Ishikawa (cell line): ENCODE results near the gene DEFB118.

Experiments used
- CEBPB ChIP-seq: IDR thresholded peaks from 2 replicates; pipeline ENCODE4 v1.6.1; 2012
- CREB1 ChIP-seq: IDR thresholded peaks from 2 replicates; pipeline ENCODE4 v1.6.1; 2012; ENCODE audit warnings: low read depth
- EGR1 ChIP-seq: IDR thresholded peaks from 2 replicates; pipeline ENCODE4 v1.6.1; 2012
- EP300 ChIP-seq: IDR thresholded peaks from 2 replicates; pipeline ENCODE4 v1.6.1; 2012; ENCODE audit warnings: borderline replicate concordance
- FOXM1 ChIP-seq: IDR thresholded peaks from 2 replicates; pipeline ENCODE4 v1.6.1; 2012; ENCODE audit warnings: low read depth, borderline replicate concordance
- NFIC ChIP-seq: IDR thresholded peaks from 2 replicates; pipeline ENCODE4 v1.6.1; 2012
- RAD21 ChIP-seq: IDR thresholded peaks from 2 replicates; pipeline ENCODE4 v1.6.1; 2012; ENCODE audit warnings: low read depth
- TAF1 ChIP-seq: IDR thresholded peaks from 2 replicates; pipeline ENCODE4 v1.6.1; 2012; ENCODE audit warnings: low read depth, mild to moderate bottlenecking
- TCF12 ChIP-seq: IDR thresholded peaks from 2 replicates; pipeline ENCODE4 v1.6.1; 2012; ENCODE audit warnings: low read depth
- TEAD4 ChIP-seq: IDR thresholded peaks from 2 replicates; pipeline ENCODE4 v1.6.1; 2012
- YY1 ChIP-seq: IDR thresholded peaks from 2 replicates; pipeline ENCODE4 v1.6.1; 2012; ENCODE audit warnings: low read depth
- ZBTB7A ChIP-seq: IDR thresholded peaks from 2 replicates; pipeline ENCODE4 v1.6.1; 2012; ENCODE audit warnings: low read depth
- TF ChIP-seq, protein P1 (sequence below): IDR thresholded peaks from 2 replicates; pipeline ENCODE4 v1.6.1; 2012; ENCODE audit warnings: low read depth, mild to moderate bottlenecking
- TF ChIP-seq, protein P2 (sequence below): IDR thresholded peaks from 2 replicates; pipeline ENCODE4 v1.6.1; 2012
- TF ChIP-seq, protein P3 (sequence below): IDR thresholded peaks from 2 replicates; pipeline ENCODE4 v1.6.1; 2012

DEFB118 gene, protein sequence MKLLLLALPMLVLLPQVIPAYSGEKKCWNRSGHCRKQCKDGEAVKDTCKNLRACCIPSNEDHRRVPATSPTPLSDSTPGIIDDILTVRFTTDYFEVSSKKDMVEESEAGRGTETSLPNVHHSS

DNA sequence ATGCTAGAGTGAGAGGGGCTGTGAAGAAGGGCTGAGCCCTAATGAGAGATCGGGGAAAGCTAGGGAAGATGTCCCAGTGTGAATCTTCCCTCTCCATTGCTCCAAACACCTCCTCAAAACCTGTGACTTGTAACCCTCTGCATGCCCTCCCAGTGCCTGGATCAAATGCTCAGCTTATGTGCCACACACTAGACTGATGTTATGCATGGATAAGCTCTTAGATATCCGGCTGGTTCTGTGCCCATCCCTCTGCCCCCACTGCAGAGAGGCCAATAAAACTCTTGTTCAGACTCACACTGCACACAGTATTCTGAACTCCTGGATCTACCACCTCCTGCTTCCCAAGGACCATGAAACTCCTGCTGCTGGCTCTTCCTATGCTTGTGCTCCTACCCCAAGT is at the start of gene DEFB118:
Gene DEFB118 (plus strand): TSS at position 301 of the 400 bp plus-strand sequence. CDS start 50 bp downstream, at position 351.
- TF ChIP-seq FOXM1 (no peak), ZBTB7A (no peak), YY1 (no peak)

DNA sequence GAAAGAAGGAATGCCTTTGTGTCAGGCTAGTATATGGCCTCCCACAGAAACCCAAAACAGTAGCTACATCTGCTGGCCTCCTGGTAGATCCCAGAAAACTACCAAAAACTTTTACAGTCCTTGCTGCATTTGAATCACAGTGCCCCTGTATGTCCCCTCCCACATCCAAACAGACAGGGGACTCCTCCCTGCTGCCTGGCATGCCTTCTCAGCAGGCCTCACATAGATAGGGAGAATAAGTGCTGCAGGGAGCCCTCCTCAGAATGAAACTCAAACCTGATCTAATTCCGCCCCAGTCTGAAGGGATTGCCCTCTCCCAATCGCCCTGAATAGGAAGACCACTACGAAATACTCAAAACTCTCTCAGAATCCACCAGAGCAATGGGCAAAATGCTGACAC is 45.9 kb upstream of the DEFB118 start:
- no peak for TF ChIP-seq RAD21
- TF ChIP-seq, protein P1, sequence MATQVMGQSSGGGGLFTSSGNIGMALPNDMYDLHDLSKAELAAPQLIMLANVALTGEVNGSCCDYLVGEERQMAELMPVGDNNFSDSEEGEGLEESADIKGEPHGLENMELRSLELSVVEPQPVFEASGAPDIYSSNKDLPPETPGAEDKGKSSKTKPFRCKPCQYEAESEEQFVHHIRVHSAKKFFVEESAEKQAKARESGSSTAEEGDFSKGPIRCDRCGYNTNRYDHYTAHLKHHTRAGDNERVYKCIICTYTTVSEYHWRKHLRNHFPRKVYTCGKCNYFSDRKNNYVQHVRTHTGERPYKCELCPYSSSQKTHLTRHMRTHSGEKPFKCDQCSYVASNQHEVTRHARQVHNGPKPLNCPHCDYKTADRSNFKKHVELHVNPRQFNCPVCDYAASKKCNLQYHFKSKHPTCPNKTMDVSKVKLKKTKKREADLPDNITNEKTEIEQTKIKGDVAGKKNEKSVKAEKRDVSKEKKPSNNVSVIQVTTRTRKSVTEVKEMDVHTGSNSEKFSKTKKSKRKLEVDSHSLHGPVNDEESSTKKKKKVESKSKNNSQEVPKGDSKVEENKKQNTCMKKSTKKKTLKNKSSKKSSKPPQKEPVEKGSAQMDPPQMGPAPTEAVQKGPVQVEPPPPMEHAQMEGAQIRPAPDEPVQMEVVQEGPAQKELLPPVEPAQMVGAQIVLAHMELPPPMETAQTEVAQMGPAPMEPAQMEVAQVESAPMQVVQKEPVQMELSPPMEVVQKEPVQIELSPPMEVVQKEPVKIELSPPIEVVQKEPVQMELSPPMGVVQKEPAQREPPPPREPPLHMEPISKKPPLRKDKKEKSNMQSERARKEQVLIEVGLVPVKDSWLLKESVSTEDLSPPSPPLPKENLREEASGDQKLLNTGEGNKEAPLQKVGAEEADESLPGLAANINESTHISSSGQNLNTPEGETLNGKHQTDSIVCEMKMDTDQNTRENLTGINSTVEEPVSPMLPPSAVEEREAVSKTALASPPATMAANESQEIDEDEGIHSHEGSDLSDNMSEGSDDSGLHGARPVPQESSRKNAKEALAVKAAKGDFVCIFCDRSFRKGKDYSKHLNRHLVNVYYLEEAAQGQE = no peak
- TF ChIP-seq TCF12 = no peak
- TF ChIP-seq TAF1 = no peak
- TF ChIP-seq YY1 = no peak
- no peak for TF ChIP-seq ZBTB7A
- no peak for TF ChIP-seq NFIC
- TF ChIP-seq EGR1 = no peak
- no peak for TF ChIP-seq FOXM1
- TF ChIP-seq CEBPB = no peak

DNA sequence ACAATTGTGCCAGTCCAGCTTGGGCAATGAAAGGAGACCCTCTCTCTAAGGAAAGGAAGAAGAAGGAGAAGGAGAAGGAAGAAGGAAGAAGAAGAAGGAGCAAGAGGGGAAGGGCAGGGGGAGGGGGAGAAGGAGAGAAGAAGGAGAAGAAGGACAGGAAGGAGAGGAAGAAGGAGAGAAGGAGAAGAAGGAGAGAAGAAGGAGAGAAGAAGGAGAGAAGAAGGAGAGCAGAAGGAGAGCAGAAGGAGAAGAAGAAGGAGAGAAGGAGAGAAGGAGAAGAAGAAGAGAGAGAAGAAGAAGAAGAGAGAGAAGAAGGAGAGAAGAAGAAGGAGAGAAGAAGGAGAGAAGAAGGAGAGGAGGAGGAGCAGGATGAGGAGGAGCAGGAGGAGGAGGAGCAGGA is 37.5 kb upstream of the DEFB118 start:
- no peak for TF ChIP-seq TEAD4
- no peak for TF ChIP-seq CREB1
- no peak for TF ChIP-seq RAD21
- TF ChIP-seq, protein P2, sequence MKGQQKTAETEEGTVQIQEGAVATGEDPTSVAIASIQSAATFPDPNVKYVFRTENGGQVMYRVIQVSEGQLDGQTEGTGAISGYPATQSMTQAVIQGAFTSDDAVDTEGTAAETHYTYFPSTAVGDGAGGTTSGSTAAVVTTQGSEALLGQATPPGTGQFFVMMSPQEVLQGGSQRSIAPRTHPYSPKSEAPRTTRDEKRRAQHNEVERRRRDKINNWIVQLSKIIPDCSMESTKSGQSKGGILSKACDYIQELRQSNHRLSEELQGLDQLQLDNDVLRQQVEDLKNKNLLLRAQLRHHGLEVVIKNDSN = no peak
- no peak for TF ChIP-seq ZBTB7A
- TF ChIP-seq EP300 = no peak

DNA sequence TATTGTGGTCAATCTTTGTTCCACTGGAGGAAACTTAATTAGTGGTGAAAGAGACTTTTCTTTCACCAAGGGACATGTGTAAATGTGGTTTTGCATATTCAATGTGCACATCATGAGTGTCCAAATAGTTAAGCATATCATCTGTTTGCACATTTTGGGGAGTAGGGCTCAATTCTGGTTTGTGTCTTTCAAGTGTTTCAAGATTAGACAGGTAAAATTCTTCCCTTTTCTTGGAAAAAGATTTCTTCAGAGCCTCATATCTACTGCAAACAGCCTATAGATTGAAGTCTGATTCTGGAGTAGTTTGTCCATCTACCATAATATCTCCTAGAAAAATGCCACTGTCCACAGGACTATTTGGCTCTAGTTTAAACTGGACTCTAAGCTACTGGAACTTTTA is 26.9 kb upstream of the DEFB118 start:
- TF ChIP-seq EGR1 (no peak), CEBPB (no peak), NFIC (no peak), CREB1 (no peak), YY1 (no peak), ZBTB7A (no peak)
- TF ChIP-seq, protein P2 = no peak
- TF ChIP-seq, protein P1 = no peak

DNA sequence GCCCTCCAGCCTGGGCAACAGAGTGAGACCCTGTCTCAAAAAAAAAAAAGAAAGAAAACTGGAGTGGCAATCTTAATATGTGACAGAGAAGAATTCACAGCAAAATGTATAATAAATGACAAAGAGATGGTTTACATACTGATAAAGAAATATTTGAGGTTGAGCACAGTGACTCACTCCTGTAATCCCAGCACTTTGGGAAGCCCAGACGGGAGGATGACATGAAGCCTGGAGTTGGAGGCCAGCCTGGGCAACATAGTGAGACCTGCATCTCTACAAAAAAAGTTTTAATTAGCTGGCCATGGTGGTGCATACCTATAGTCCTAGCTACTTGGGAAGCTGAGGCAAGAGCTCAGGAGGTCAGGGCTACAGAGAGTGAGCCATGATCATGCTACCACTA is 12.4 kb upstream of the DEFB118 start:
- TF ChIP-seq FOXM1 (no peak), TEAD4 (no peak), TAF1 (no peak), EGR1 (no peak), NFIC (no peak), TCF12 (no peak), YY1 (no peak), EP300 (no peak), RAD21 (no peak), CREB1 (no peak), ZBTB7A (no peak), CEBPB (no peak)
- TF ChIP-seq, protein P3, sequence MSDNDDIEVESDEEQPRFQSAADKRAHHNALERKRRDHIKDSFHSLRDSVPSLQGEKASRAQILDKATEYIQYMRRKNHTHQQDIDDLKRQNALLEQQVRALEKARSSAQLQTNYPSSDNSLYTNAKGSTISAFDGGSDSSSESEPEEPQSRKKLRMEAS = no peak

DNA sequence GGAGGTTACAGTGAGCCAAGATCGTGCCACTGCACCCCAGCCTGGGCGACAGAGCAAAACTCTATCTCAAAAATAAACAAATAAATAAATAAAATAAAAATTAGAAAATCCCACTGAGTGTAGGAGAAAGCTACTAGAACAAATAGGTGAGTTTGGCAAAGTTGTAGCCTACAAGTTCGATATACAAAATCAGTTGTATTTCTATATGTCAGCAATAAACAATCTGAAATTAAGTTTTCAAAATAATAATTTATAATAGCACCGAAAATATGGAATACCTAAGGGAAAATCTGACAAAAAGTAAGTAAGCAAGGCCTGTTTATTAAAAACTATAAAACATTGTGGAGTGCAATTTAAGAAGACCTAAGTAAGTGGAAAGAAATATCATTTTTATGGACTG is 5.1 kb upstream of the DEFB118 start:
- TF ChIP-seq, protein P3 = no peak
- TF ChIP-seq, protein P2 = no peak
- TF ChIP-seq NFIC (no peak), RAD21 (no peak), TAF1 (no peak), ZBTB7A (no peak), TEAD4 (no peak), EGR1 (no peak), CREB1 (no peak), TCF12 (no peak), YY1 (no peak), FOXM1 (no peak), EP300 (no peak)
- TF ChIP-seq, protein P1 = no peak
